Cardiac fibroblast (primary cell): ENCODE results near the gene COL5A2.

Experiments used
- DNase-seq, 2 donors: peaks; one replicate each; pipeline versions ENCODE4 v3.0.0 to v3.0.0-alpha.2; 2010; ENCODE audit warnings: low read depth in 2 of 2
- H3K4me3 ChIP-seq, 2 donors: replicated peaks in 1 of 2; 1 replicate in 1 of 2; 2 replicates in 1 of 2; pipeline ENCODE4 v1.5.1; 2011; ENCODE audit warnings: low read depth in 2 of 2, low read length in 2 of 2, mild to moderate bottlenecking in 2 of 2, moderate library complexity in 1 of 2
- CTCF ChIP-seq: IDR thresholded peaks from one replicate; pipeline ENCODE4 v1.5.1; 2011; ENCODE audit warnings: low read depth, mild to moderate bottlenecking, low read length, inconsistent platforms

COL5A2 gene

GRCh38 chr2:189153619-189154018 is 25.9 kb downstream of the COL5A2 start:
- H3K4me3 ChIP-seq, result no peak overlapping the region
- peak; percentile 90 to 94 for DNase-seq
- TF ChIP-seq CTCF, result no peak

- H3K4me3 ChIP-seq, result no peak overlapping the region
- peak in 1 of 2 donors; percentile 45 for DNase-seq
- no peak for TF ChIP-seq CTCF
Measured at GRCh38 chr2:189152483-189152882, 27.1 kb downstream of the COL5A2 start.

GRCh38 chr2:189151906-189152305 is 27.7 kb downstream of the COL5A2 start:
- H3K4me3 ChIP-seq, result no peak overlapping the region
- no peak for DNase-seq
- no peak for TF ChIP-seq CTCF

- TF ChIP-seq CTCF, result no peak
Measured at GRCh38 chr2:189150033-189150432, 29.5 kb downstream of the COL5A2 start.

GRCh38 chr2:189147989-189148388 is 31.6 kb downstream of the COL5A2 start:
- TF ChIP-seq CTCF, result no peak
- no peak for DNase-seq
- H3K4me3 ChIP-seq, result no peak overlapping the region

More at GRCh38 chr2:189150033-189150432, 29.5 kb downstream of the COL5A2 start:
- DNase-seq, result peak; percentile 62 to 68
- H3K4me3 ChIP-seq, result no peak overlapping the region

- H3K4me3 ChIP-seq, result no peak overlapping the region
- TF ChIP-seq CTCF, result no peak
- peak in 1 of 2 donors; percentile 63 for DNase-seq
Measured at GRCh38 chr2:189147361-189147760, 32.2 kb downstream of the COL5A2 start.

- H3K4me3 ChIP-seq, result no peak overlapping the region
- TF ChIP-seq CTCF, result no peak
- DNase-seq, result no peak
Measured at GRCh38 chr2:189146553-189146952, 33.0 kb downstream of the COL5A2 start.
